GM10248 (cell line): ENCODE measurements around the gene OOSP1.

Experiments used
- CTCF ChIA-PET: fragments of 300-600 bp; sonication (Branson Sonifier 250); formaldehyde crosslinking; extraction: SDS; loops from one replicate; lab custom pipeline; 2021; ENCODE audit warnings: antibody characterized with exemption; lab: Yijun Ruan, JAX
- POLR2A ChIA-PET: fragments of 350-650 bp; sonication (Branson Sonifier 250); formaldehyde crosslinking; extraction: SDS; loops from one replicate; lab custom pipeline; 2020; ENCODE audit warnings: antibody characterized with exemption; lab: Yijun Ruan, JAX
- DNase-seq: peaks from one replicate; pipeline ENCODE4 v3.0.0; 2012; ENCODE audit errors: extremely low spot score
- TF ChIP-seq, protein P1 (sequence below): IDR thresholded peaks from 2 replicates; pipeline ENCODE4 v1.5.1; 2012; ENCODE audit warnings: mild to moderate bottlenecking, low read depth; ENCODE audit errors: extremely low read depth, missing control alignments, control extremely low read depth

The OOSP1 gene

GRCh38 chr11:59931688-59932087, 6.5 kb upstream of the OOSP1 start:
- ChIA-PET CTCF (interaction anchor here (0.8 to 1.6 kb wide), 2 partner anchors 9 to 109 kb away, joined by 3 read pairs; no protein-coding TSS in a partner anchor), POLR2A (no interaction called here)
- TF ChIP-seq, protein P1, sequence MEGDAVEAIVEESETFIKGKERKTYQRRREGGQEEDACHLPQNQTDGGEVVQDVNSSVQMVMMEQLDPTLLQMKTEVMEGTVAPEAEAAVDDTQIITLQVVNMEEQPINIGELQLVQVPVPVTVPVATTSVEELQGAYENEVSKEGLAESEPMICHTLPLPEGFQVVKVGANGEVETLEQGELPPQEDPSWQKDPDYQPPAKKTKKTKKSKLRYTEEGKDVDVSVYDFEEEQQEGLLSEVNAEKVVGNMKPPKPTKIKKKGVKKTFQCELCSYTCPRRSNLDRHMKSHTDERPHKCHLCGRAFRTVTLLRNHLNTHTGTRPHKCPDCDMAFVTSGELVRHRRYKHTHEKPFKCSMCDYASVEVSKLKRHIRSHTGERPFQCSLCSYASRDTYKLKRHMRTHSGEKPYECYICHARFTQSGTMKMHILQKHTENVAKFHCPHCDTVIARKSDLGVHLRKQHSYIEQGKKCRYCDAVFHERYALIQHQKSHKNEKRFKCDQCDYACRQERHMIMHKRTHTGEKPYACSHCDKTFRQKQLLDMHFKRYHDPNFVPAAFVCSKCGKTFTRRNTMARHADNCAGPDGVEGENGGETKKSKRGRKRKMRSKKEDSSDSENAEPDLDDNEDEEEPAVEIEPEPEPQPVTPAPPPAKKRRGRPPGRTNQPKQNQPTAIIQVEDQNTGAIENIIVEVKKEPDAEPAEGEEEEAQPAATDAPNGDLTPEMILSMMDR = no peak
- no peak for DNase-seq

- ChIA-PET CTCF (no interaction called here), POLR2A (no interaction called here)
- no peak for DNase-seq
- TF ChIP-seq, protein P1 = no peak
Observed at GRCh38 chr11:59938718-59939117, 486 bp downstream of the OOSP1 start.

DNA sequence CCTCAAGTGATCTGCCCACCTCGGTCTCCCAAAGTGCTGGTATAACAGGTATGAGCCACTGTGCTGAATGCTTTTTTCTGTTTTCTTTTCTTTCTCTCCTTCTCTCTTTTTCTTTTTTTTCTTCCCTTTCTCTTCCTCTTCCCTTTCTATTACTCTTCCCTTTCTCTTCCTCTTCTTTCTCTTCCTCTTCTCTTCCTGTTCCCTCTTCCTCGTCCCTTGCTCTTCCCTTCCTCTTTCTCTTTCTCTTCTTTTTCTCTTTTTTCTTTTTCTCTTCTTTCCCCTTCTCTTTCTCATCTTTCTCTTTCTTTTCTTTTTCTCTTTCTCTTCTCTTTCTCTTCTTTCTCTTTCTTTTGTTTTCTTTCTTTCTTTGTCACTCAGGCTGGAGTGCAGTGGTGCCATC, 1.2 kb downstream of the OOSP1 start:
- DNase-seq = no peak
- ChIA-PET POLR2A (interaction anchor here (0.7 kb wide), 1 partner anchor 319 kb away, joined by 3 read pairs; no protein-coding TSS in a partner anchor), CTCF (interaction anchor here (1.2 kb wide), 1 partner anchor 12 kb away, joined by 3 read pairs; no protein-coding TSS in a partner anchor)
- TF ChIP-seq, protein P1 = no peak

- TF ChIP-seq, protein P1 = no peak
- ChIA-PET CTCF (no interaction called here), POLR2A (no interaction called here)
Observed at GRCh38 chr11:59941091-59941490, 2.9 kb downstream of the OOSP1 start.

DNA sequence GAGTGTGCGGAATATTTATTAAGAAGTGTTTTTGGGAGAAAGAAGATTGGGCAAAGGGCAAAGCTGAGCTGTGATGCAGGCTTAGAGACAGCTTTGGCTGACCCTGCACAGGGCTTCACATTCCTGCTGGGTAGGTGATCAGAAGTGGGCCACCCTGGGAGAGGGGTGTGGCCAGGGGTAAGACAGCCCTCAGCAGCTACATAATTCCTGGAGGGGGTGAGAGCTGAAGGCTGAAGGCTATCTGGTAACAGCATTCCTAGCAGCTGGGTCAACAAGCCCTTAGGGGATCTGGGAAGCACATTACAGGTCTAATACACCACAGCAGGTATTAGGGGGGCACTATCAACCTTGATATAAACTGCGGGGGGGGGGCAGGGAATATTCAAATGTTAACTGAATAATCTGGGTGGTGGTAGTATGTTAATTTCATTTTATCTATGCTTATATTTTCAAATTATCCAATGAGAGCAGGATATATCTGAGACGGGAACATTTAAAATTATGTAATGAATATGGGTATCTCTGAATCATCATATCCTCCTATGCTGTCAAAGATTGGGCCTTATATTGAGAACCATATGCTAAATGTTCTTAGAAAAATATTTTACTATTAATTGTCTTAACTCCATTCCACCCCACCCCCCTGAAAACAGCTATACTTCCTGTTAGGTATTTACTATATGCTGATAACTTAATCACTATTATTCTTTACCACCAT, 5.9 kb downstream of the OOSP1 start:
- DNase-seq = no peak
- TF ChIP-seq, protein P1 = no peak
- ChIA-PET POLR2A (no interaction called here), CTCF (no interaction called here)

More at GRCh38 chr11:59941091-59941490, 2.9 kb downstream of the OOSP1 start:
- no peak for DNase-seq

DNA sequence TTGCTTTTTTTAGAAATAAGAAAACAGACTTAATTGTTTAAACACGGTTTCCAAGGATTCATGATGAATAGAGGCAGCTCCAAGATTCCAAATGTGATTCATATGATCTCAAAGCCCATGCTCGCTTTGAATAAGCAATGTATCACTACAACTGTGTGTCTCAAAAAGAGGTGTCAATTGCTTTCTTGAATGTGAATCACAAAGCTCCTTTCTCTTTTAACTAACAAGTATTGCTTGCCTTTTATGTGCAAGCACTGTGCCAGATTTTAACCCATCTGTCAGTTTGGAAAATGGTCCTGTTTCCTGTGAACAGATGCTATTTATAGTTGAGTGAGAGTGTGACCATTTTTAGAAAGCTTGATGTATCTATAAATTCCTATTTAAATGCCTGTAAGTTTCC, 6.5 kb downstream of the OOSP1 start:
- ChIA-PET POLR2A (no interaction called here), CTCF (no interaction called here)
- TF ChIP-seq, protein P1 = no peak
- DNase-seq = no peak
